WERI-Rb-1 (cell line): ENCODE data around the gene DCLK2.

ENCODE experiments used
- DNase-seq: peaks from one replicate; pipeline ENCODE4 v3.0.0-alpha.2; 2020
- H3K27ac ChIP-seq: fragments of 250-450 bp; sonication (Bioruptor Pico); 2 replicates; pipeline ENCODE4 v1.5.1; 2020; ENCODE audit warnings: mild to moderate bottlenecking, moderate library complexity
- H3K27me3 ChIP-seq: fragments of 250-450 bp; sonication (Bioruptor Pico); 2 replicates; pipeline ENCODE4 v1.5.1; 2021; ENCODE audit warnings: mild to moderate bottlenecking, low read depth, moderate library complexity; ENCODE audit not compliant: insufficient read depth, severe bottlenecking
- H3K36me3 ChIP-seq: fragments of 250-450 bp; sonication (Bioruptor Pico); 2 replicates; pipeline ENCODE4 v1.5.1; 2020; ENCODE audit warnings: mild to moderate bottlenecking, moderate library complexity
- H3K4me3 ChIP-seq: 2 replicates; pipeline ENCODE4 v1.5.1; 2011; ENCODE audit warnings: low read depth, mild to moderate bottlenecking, control low read depth, low read length
- H3K9me3 ChIP-seq: fragments of 250-450 bp; sonication (Bioruptor Pico); 2 replicates; pipeline ENCODE4 v1.5.1; 2021; ENCODE audit warnings: mild to moderate bottlenecking, moderate library complexity; ENCODE audit not compliant: severe bottlenecking
- CTCF ChIP-seq: IDR thresholded peaks from 2 replicates; pipeline ENCODE4 v1.5.1; 2011; ENCODE audit warnings: low read depth, mild to moderate bottlenecking, control low read depth, inconsistent platforms, low read length

Gene DCLK2

GRCh38 chr4:150211799-150212445 lies 133.7 kb downstream of the DCLK2 start:
- Histone ChIP-seq H3K9me3 (no peaks in the 10 kb centered on the region), H3K27me3 (no peaks in the 10 kb centered on the region), H3K36me3 (no peaks in the 10 kb centered on the region), H3K27ac (no peak overlapping the region), H3K4me3 (no peak overlapping the region)
- TF ChIP-seq CTCF, result no peak
- no peak for DNase-seq

GRCh38 chr4:150212485-150212884 lies 134.2 kb downstream of the DCLK2 start:
- TF ChIP-seq CTCF, result no peak
- H3K9me3 ChIP-seq, result no peaks in the 10 kb centered on the region
- H3K27ac ChIP-seq, result no peak overlapping the region

GRCh38 chr4:150212927-150213326 lies 134.7 kb downstream of the DCLK2 start:
- Histone ChIP-seq H3K4me3 (no peak overlapping the region), H3K36me3 (no peaks in the 10 kb centered on the region), H3K27me3 (no peaks in the 10 kb centered on the region), H3K9me3 (no peaks in the 10 kb centered on the region), H3K27ac (no peak overlapping the region)
- TF ChIP-seq CTCF, result no peak
- DNase-seq, result no peak

More at GRCh38 chr4:150212485-150212884, 134.2 kb downstream of the DCLK2 start:
- no peak overlapping the region for H3K4me3 ChIP-seq
- H3K36me3 ChIP-seq, result no peaks in the 10 kb centered on the region
- H3K27me3 ChIP-seq, result no peaks in the 10 kb centered on the region
- no peak for DNase-seq

GRCh38 chr4:150215601-150216000 lies 137.4 kb downstream of the DCLK2 start:
- Histone ChIP-seq H3K27me3 (no peaks in the 10 kb centered on the region), H3K9me3 (no peaks in the 10 kb centered on the region), H3K4me3 (no peak overlapping the region), H3K27ac (no peak overlapping the region), H3K36me3 (no peaks in the 10 kb centered on the region)
- no peak for DNase-seq
- no peak for TF ChIP-seq CTCF

GRCh38 chr4:150216726-150217125 lies 138.5 kb downstream of the DCLK2 start:
- TF ChIP-seq CTCF, result no peak
- Histone ChIP-seq H3K4me3 (no peak overlapping the region), H3K9me3 (no peaks in the 10 kb centered on the region), H3K36me3 (no peaks in the 10 kb centered on the region), H3K27ac (no peak overlapping the region), H3K27me3 (no peaks in the 10 kb centered on the region)
- no peak for DNase-seq

GRCh38 chr4:150217192-150217591 lies 138.9 kb downstream of the DCLK2 start:
- Histone ChIP-seq H3K27ac (no peak overlapping the region), H3K4me3 (no peak overlapping the region), H3K9me3 (no peaks in the 10 kb centered on the region), H3K36me3 (no peaks in the 10 kb centered on the region), H3K27me3 (no peaks in the 10 kb centered on the region)
- TF ChIP-seq CTCF, result peak; percentile 28; the same call in 1 of the 2 replicates
- peak; percentile 20 for DNase-seq
